HepG2 (cell line): Measurements from ENCODE around the gene LCE4A. TPM values are rescaled to one million over a fixed set of nuclear protein-coding genes. Genes with fewer than 3 reads are reported as not detected.

ENCODE experiments used
- ATAC-seq: fragments of 200-7000 bp; cut with Tn5 transposase; 3 replicates; pipeline ENCODE4 v1.9.1; 2020; ENCODE audit warnings: mild to moderate bottlenecking, moderate library complexity
- BruUV-seq: library from RNA; stranded (reverse); fragments of 400-500 nt; replicated peaks from 2 replicates; lab custom pipeline; 2021; lab: Mats Ljungman, UMichigan
- CTCF ChIA-PET: fragments of 300-600 bp; formaldehyde crosslinking; extraction: SDS; loops from one replicate; lab custom pipeline; 2021; ENCODE audit warnings: low total read pairs, inconsistent platforms, low intra/inter-chr PET ratio; lab: Yijun Ruan, JAX
- POLR2A ChIA-PET: fragments of 350-600 bp; sonication (Branson Sonifier 250); formaldehyde crosslinking; loops from one replicate; lab custom pipeline; 2020; ENCODE audit warnings: antibody characterized with exemption, inconsistent platforms; lab: Yijun Ruan, JAX
- DNase-seq: peaks from one replicate; pipeline ENCODE4 v3.0.0-alpha.2; 2015; ENCODE audit warnings: low spot score
- FAIRE-seq: peaks from 3 replicates; lab custom pipeline; 2011; peaks lifted over from hg19 to GRCh38; lab: Jason Lieb, UNC
- H2AFZ ChIP-seq: one replicate; pipeline ENCODE4 v1.6.1; 2011; ENCODE audit warnings: low read length, inconsistent platforms
- H3K27ac ChIP-seq: fragments of 300-600 bp; 3 replicates; pipeline ENCODE4 v1.8.0; 2011; ENCODE audit warnings: mixed run types, mild to moderate bottlenecking, mixed read lengths, low read length, inconsistent platforms; ENCODE audit not compliant: insufficient read depth; ENCODE audit errors: extremely low read length
- H3K27me3 ChIP-seq, 2 experiments: fragments of 200-600 bp in 1 of 2; 2 replicates in 1 of 2; 3 replicates in 1 of 2; pipeline versions ENCODE4 v1.6.0 to v1.8.0; 2011; ENCODE audit warnings: low read length in 2 of 2, mild to moderate bottlenecking in 2 of 2, moderate library complexity in 2 of 2, inconsistent platforms in 1 of 2; ENCODE audit not compliant: insufficient read depth in 2 of 2, control insufficient read depth in 1 of 2
- H3K36me3 ChIP-seq, 2 experiments: fragments of 200-600 bp in 1 of 2; replicated peaks in 1 of 2; 2 replicates in 1 of 2; 3 replicates in 1 of 2; pipeline versions ENCODE4 v1.5.1 to v1.8.0; 2011; ENCODE audit warnings: low read length in 2 of 2, inconsistent platforms in 1 of 2; ENCODE audit not compliant: insufficient read depth in 2 of 2, control insufficient read depth in 1 of 2
- H3K4me1 ChIP-seq: 2 replicates; pipeline ENCODE4 v1.5.1; 2012; ENCODE audit warnings: low read length, inconsistent platforms; ENCODE audit not compliant: insufficient read depth
- H3K4me2 ChIP-seq: 2 replicates; pipeline ENCODE4 v1.6.0; 2011; ENCODE audit warnings: low read depth, low read length, inconsistent platforms
- H3K4me3 ChIP-seq, 3 experiments: fragments of 200-600 bp in 1 of 3; sonication (generic), shearing (Covaris generic) in 1 of 3; replicated peaks in 1 of 3; 2 replicates each; pipeline ENCODE4 v1.5.1; 2011 to 2016; ENCODE audit warnings: low read length in 3 of 3, inconsistent platforms in 2 of 3, low read depth in 2 of 3, mild to moderate bottlenecking in 2 of 3, control low read depth in 1 of 3, mixed read lengths in 1 of 3; ENCODE audit not compliant: insufficient read depth in 1 of 3
- H3K79me2 ChIP-seq: one replicate; pipeline ENCODE4 v1.6.1; 2011; ENCODE audit warnings: low read length, inconsistent platforms; ENCODE audit not compliant: insufficient read depth
- H3K9ac ChIP-seq: 2 replicates; pipeline ENCODE4 v1.6.0; 2011; ENCODE audit warnings: mild to moderate bottlenecking, low read depth, low read length, inconsistent platforms; ENCODE audit not compliant: insufficient read depth
- H3K9me3 ChIP-seq: 2 replicates; pipeline ENCODE4 v1.5.1; 2012; ENCODE audit warnings: mild to moderate bottlenecking, low read length
- H4K20me1 ChIP-seq: 2 replicates; pipeline ENCODE4 v1.6.0; 2011; ENCODE audit warnings: inconsistent platforms, mild to moderate bottlenecking, low read length, moderate library complexity; ENCODE audit not compliant: insufficient read depth
- FOXK1 ChIP-seq: sonication (generic); formaldehyde crosslinking; IDR thresholded peaks from 2 replicates; pipeline ENCODE4 v1.4.0; 2020; ENCODE audit warnings: low read depth, missing genetic modification reagents, borderline replicate concordance
- KDM1A ChIP-seq: IDR thresholded peaks from 2 replicates; pipeline ENCODE4 v1.6.1; 2016; ENCODE audit warnings: missing compliant biosample characterization
- MEIS1 ChIP-seq: sonication (generic); formaldehyde crosslinking; IDR thresholded peaks from 2 replicates; pipeline ENCODE4 v1.9.0; 2021; ENCODE audit warnings: mild to moderate bottlenecking, missing genetic modification reagents, moderate library complexity, borderline replicate concordance
- ZNF253 ChIP-seq: sonication (generic); formaldehyde crosslinking; IDR thresholded peaks from 2 replicates; pipeline ENCODE4 v1.8.0; 2022; ENCODE audit warnings: mild to moderate bottlenecking, missing genetic modification reagents, borderline replicate concordance
- ZNF30 ChIP-seq: sonication (generic); formaldehyde crosslinking; IDR thresholded peaks from 2 replicates; pipeline ENCODE4 v1.5.0; 2020; ENCODE audit warnings: mild to moderate bottlenecking, missing genetic modification reagents
- ZNF792 ChIP-seq: IDR thresholded peaks from 2 replicates; pipeline ENCODE4 v1.6.1; 2016
- in situ Hi-C: cut with HindIII; loops from 2 replicates; pipeline ENCODE4 v1.10.0; 2017; ENCODE audit warnings: low pct_unique_long_range_greater_than_20kb; ENCODE audit not compliant: extremely low pct_ligation_motif_present
- intact Hi-C: fragments of 100-400 bp; cut with micrococcal nuclease; formaldehyde crosslinking; loops from one replicate; pipeline ENCODE4 v1.10.0; 2022; ENCODE audit not compliant: unreplicated experiment
- polyA plus RNA-seq, 8 experiments: library from polyadenylated mRNA; depleted of rRNA in 3 of 8; stranded (reverse) in 7 of 8; unstranded in 1 of 8; fragments of >200 nt; fragmentation: Illumina TruSeq in 4 of 8; extraction: Trizol in 4 of 8; gene quantifications; 2 replicates each; pipeline versions ENCODE4 v1.2.1 to v1.2.3, GENCODE V29; 2011 to 2016; ENCODE audit warnings: low read depth in 4 of 8, missing spikeins in 1 of 8, mixed read lengths in 1 of 8; ENCODE audit not compliant: insufficient read depth in 1 of 8
- total RNA-seq, 5 experiments: library from RNA; depleted of rRNA; stranded (reverse); fragments of >200 nt; fragmentation: Illumina TruSeq; extraction: Trizol; gene quantifications; 2 replicates each; pipeline ENCODE4 v1.2.3, GENCODE V29; 2016; ENCODE audit warnings: low read depth in 1 of 5
- TF ChIP-seq, protein P1 (sequence below): sonication (generic); formaldehyde crosslinking; IDR thresholded peaks from 2 replicates; pipeline ENCODE4; 2020; ENCODE audit warnings: missing genetic modification reagents, mild to moderate bottlenecking, borderline replicate concordance
- TF ChIP-seq, protein P2 (sequence below): sonication (generic); formaldehyde crosslinking; IDR thresholded peaks from 2 replicates; pipeline ENCODE4 v1.5.0; 2020; ENCODE audit warnings: mild to moderate bottlenecking, missing genetic modification reagents, moderate library complexity

The LCE4A gene
- total and polyA plus RNA-seq, 2 of the 13 experiments (the other 11 are each of a cell fraction or from before 2014, with no cell fraction given) = not detected

DNA sequence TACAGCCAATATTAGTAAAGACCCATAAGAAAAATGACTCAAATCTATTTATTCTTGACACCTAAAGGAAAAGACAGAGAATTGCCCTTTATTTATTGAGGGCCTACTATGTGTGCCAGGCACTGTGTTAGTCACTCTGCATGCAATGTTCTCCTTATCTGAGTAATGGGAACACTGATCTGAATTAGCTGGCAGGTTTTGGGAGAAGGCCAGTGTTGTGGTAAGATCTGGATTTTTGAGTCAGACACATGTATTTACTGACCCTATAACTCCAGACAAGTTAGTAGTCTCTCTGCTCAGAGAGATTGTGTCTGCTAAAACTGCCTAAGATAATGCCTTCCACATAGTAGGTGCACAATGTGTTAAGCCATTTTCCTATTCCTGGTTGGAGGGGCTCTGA lies 17.3 kb downstream of the LCE4A start:
- no peaks in the 10 kb centered on the region for H3K27me3 ChIP-seq
- H3K4me1 ChIP-seq = no peaks in the 10 kb centered on the region
- H3K79me2 ChIP-seq = no peaks in the 10 kb centered on the region
- H2AFZ ChIP-seq = no peak overlapping the region
- DNase-seq (no peak), FAIRE-seq (no peak), ATAC-seq (no peak)
- ChIA-PET CTCF (no interaction called here), POLR2A (no interaction called here)
- intact Hi-C loops (no loop called here), in situ Hi-C loops (no loop called here)
- H3K9me3 ChIP-seq = no peaks in the 10 kb centered on the region
- no peaks in the 10 kb centered on the region for H3K36me3 ChIP-seq
- no peak overlapping the region for H3K27ac ChIP-seq
- no peaks in the 10 kb centered on the region for H4K20me1 ChIP-seq
- H3K4me3 ChIP-seq = no peak overlapping the region
- no peak overlapping the region for H3K4me2 ChIP-seq
- no peak overlapping the region for H3K9ac ChIP-seq
- BruUV-seq = no TSS peak
- no peak for TF ChIP-seq KDM1A (CRISPR knock-in tag)
- no peak for TF ChIP-seq ZNF253
- no peak for TF ChIP-seq MEIS1
- TF ChIP-seq, protein P1, sequence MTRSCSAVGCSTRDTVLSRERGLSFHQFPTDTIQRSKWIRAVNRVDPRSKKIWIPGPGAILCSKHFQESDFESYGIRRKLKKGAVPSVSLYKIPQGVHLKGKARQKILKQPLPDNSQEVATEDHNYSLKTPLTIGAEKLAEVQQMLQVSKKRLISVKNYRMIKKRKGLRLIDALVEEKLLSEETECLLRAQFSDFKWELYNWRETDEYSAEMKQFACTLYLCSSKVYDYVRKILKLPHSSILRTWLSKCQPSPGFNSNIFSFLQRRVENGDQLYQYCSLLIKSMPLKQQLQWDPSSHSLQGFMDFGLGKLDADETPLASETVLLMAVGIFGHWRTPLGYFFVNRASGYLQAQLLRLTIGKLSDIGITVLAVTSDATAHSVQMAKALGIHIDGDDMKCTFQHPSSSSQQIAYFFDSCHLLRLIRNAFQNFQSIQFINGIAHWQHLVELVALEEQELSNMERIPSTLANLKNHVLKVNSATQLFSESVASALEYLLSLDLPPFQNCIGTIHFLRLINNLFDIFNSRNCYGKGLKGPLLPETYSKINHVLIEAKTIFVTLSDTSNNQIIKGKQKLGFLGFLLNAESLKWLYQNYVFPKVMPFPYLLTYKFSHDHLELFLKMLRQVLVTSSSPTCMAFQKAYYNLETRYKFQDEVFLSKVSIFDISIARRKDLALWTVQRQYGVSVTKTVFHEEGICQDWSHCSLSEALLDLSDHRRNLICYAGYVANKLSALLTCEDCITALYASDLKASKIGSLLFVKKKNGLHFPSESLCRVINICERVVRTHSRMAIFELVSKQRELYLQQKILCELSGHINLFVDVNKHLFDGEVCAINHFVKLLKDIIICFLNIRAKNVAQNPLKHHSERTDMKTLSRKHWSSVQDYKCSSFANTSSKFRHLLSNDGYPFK = no peak
- no peak for TF ChIP-seq ZNF30 (CRISPR knock-in tag)
- no peak for TF ChIP-seq FOXK1 (CRISPR knock-in tag)
- TF ChIP-seq, protein P2, sequence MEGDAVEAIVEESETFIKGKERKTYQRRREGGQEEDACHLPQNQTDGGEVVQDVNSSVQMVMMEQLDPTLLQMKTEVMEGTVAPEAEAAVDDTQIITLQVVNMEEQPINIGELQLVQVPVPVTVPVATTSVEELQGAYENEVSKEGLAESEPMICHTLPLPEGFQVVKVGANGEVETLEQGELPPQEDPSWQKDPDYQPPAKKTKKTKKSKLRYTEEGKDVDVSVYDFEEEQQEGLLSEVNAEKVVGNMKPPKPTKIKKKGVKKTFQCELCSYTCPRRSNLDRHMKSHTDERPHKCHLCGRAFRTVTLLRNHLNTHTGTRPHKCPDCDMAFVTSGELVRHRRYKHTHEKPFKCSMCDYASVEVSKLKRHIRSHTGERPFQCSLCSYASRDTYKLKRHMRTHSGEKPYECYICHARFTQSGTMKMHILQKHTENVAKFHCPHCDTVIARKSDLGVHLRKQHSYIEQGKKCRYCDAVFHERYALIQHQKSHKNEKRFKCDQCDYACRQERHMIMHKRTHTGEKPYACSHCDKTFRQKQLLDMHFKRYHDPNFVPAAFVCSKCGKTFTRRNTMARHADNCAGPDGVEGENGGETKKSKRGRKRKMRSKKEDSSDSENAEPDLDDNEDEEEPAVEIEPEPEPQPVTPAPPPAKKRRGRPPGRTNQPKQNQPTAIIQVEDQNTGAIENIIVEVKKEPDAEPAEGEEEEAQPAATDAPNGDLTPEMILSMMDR (CRISPR knock-in tag) = no peak
- TF ChIP-seq ZNF792 (CRISPR knock-in tag) = no peak
